ENCODE results near the gene ATG16L2. TPM values are rescaled to one million over a fixed set of nuclear protein-coding genes. Genes with fewer than 3 reads are reported as not detected.
"Not testable (repeated sequence)": the region's sequence is repeated elsewhere in the genome, so short reads cannot be mapped to it uniquely, and the experiment has no call there.

Gene ATG16L2
- total and polyA plus RNA-seq, 8 donors = 41.5 to 87.3 (median 50.3) TPM

DNA sequence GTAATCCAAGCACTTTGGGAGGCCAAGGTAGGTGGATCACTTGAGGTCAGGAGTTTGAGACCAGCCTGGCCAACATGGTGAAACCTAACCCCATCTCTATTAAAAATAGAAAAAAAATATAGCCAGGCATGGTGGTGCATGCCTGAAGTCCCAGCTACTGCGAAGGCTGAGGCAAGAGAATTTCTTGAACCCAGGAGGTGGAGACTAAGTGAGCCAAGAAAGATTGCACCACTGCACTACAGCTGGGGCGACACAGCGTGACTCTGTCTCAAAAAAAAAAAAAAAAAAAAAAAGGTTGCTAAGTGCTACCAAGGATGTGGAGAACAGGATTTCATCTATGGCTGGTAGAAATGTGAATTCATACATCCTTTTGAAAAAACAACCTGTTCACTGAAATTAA is 36.6 kb downstream of the ATG16L2 start:
- Histone ChIP-seq H3K4me1 (no peaks in the 10 kb centered on the region), H3K4me3 (no peak overlapping the region), H3K27ac (no peak overlapping the region), H3K27me3 (no peaks in the 10 kb centered on the region), H3K36me3 (no peaks in the 10 kb centered on the region), H3K9me3 (no peaks in the 10 kb centered on the region)
- intact Hi-C loops (cut with DNase I) = no loop called here
- ATAC-seq (no peak), DNase-seq (no peak)
- TF ChIP-seq, protein P1, sequence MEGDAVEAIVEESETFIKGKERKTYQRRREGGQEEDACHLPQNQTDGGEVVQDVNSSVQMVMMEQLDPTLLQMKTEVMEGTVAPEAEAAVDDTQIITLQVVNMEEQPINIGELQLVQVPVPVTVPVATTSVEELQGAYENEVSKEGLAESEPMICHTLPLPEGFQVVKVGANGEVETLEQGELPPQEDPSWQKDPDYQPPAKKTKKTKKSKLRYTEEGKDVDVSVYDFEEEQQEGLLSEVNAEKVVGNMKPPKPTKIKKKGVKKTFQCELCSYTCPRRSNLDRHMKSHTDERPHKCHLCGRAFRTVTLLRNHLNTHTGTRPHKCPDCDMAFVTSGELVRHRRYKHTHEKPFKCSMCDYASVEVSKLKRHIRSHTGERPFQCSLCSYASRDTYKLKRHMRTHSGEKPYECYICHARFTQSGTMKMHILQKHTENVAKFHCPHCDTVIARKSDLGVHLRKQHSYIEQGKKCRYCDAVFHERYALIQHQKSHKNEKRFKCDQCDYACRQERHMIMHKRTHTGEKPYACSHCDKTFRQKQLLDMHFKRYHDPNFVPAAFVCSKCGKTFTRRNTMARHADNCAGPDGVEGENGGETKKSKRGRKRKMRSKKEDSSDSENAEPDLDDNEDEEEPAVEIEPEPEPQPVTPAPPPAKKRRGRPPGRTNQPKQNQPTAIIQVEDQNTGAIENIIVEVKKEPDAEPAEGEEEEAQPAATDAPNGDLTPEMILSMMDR (IDR thresholded peaks at IDR 0.05) = no peak

DNA sequence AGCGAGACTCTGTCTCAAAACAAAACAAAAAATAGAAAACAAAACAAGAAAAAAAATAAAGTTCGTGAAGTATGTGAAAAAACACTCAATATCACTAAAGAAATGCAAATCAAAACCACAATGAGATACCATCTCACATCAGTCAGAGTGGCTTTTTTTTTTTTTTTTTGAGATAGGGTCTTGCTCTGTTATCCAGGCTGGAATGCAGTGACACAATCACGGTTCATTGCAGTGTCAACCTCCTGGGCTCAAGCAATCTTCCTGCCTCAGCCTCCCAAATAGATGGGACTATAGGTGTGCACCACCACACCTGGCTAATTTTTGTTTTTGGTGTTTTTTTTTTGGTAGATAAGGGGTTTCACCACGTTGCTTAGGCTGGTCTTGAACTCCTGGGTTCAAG is 37.5 kb downstream of the ATG16L2 start:
- H3K27ac ChIP-seq = no peak overlapping the region
- H3K4me1 ChIP-seq = peaks cover 0 to under 1% of the 10 kb centered on the region in 2 donors
- ATAC-seq (no peak), DNase-seq (no peak)
- TF ChIP-seq, protein P1 (IDR thresholded peaks at IDR 0.05) = no peak
- no peak overlapping the region for H3K4me3 ChIP-seq
- H3K36me3 ChIP-seq = no peaks in the 10 kb centered on the region
- no peaks in the 10 kb centered on the region for H3K27me3 ChIP-seq
- intact Hi-C loops (cut with DNase I) = no loop called here
- no peaks in the 10 kb centered on the region for H3K9me3 ChIP-seq

DNA sequence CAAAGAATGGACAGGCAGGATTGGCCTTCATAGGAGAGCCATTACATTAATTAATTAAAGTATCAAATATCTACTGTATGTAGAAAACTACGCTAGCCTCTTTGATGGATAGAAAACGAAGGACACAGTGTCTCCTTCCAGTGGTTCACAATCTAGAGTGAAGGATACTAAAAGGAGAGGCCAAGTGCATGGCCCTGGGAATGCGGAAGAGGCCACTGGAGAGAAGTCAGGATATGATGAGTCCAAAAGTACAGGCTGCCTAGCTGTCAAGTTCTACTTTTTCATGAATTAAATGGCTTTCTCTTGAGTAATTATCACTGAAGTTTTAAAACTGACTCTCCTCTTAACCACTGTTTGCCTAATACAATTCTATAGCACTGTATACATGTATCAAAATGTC is 41.9 kb downstream of the ATG16L2 start:
- Histone ChIP-seq H3K36me3 (peaks cover 0 to 6% of the 10 kb centered on the region in 2 donors), H3K27me3 (no peaks in the 10 kb centered on the region), H3K4me3 (no peak overlapping the region), H3K27ac (no peak overlapping the region), H3K9me3 (no peaks in the 10 kb centered on the region), H3K4me1 (peaks cover 0 to 15% of the 10 kb centered on the region in 2 donors)
- DNase-seq (no peak), ATAC-seq (no peak)
- TF ChIP-seq, protein P1 (IDR thresholded peaks at IDR 0.05) = no peak
- intact Hi-C loops (cut with DNase I) = no loop called here

DNA sequence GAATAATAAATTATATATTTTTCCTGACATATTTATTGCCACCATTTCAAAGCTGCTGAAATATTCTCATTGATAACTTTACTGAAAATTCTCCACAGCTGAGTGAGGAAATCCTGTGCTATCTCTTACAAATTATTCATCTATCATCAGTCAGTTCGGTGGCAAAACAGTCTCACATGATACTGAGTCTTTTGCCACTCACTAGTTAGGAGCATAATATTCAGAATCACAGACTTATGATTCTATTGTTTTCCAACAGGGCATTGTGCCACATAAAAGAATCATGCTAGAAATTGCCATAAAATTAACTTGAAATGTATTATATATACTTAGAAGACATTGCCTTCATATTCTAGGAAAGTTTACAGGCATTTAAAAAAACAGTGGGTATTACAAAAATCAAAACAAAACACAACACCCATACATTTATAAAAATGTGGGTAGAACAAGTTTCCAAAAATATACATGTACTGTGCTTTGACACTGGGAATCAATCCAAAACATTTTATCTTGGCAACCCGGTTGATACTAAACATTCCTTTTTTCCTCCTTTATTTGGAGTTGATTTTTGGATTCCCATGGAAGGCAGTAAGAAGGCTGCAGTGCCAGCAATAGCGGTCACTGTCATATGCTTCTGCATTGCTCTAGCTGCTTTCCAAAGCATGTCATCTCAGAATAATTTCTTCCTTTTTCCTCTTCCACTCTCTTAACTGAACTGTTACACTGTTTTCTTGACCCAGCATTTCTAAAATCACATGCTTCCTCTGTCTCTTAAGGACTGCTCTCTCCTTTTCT is 42.5 kb downstream of the ATG16L2 start:
- no peaks in the 10 kb centered on the region for H3K27me3 ChIP-seq
- TF ChIP-seq, protein P1 (IDR thresholded peaks at IDR 0.05) = no peak
- peak overlapping the region in 1 of 2 donors; percentile 28 for H3K27ac ChIP-seq
- H3K36me3 ChIP-seq = peaks cover 0 to 6% of the 10 kb centered on the region in 2 donors
- intact Hi-C loops (cut with DNase I) = no loop called here
- H3K4me1 ChIP-seq = peaks cover 0 to 15% of the 10 kb centered on the region in 2 donors
- ATAC-seq (peak; percentile 57), DNase-seq (peak in 1 of 4 donors; percentile 39)
- H3K9me3 ChIP-seq = no peaks in the 10 kb centered on the region
- H3K4me3 ChIP-seq = no peak overlapping the region

DNA sequence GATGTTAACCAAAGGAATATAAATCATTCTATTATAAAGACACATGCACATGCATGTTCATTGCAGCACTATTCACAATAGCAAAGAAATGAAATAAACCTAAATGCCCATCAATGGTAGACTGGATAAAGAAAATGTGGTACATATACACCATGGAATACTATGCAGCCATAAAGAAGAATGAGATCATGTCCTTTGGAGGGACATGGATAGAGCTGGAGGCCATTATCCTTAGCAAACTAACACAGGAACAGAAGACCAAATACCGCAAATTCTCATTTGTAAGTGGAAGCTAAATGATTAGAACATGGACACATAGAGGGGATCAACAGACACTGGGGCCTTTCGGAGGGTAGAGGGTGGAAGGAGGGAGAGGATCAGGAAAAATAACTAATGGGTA is 44.1 kb downstream of the ATG16L2 start:
- H3K9me3 ChIP-seq; H3K27ac ChIP-seq; ATAC-seq; H3K36me3 ChIP-seq; H3K4me3 ChIP-seq; intact Hi-C loops (cut with DNase I); DNase-seq; H3K27me3 ChIP-seq: not testable (repeated sequence)
- H3K4me1 ChIP-seq = peaks cover 0 to 15% of the 10 kb centered on the region in 2 donors

All from left lung (tissue), 10 donors.